ENCODE measurements around the gene LRRC49.

- TF ChIP-seq CTCF (IDR thresholded peaks at IDR 0.05) (peak in 1 of 6 experiments; percentile 10), POLR2A (IDR thresholded peaks at IDR 0.05) (no peak)
Observed at GRCh38 chr15:70907784-70908471, 15.3 kb downstream of the LRRC49 start.

All from Peyer's patch (tissue), 4 donors.